Choroid plexus epithelial cell (primary cell): Measurements from ENCODE around the gene GNB1.

Source experiments
- DNase-seq: peaks from one replicate; pipeline ENCODE4 v3.0.0-alpha.2; 2010; ENCODE audit warnings: low read depth
- H3K4me3 ChIP-seq: 2 replicates; pipeline ENCODE4 v1.5.1; 2011; ENCODE audit warnings: low read depth, mild to moderate bottlenecking, control low read depth, low read length, moderate library complexity
- CTCF ChIP-seq: conservative IDR thresholded peaks from 2 replicates; pipeline ENCODE4 v1.5.1; 2011; ENCODE audit warnings: low read depth, mild to moderate bottlenecking, control low read depth, inconsistent platforms, low read length, moderate library complexity

The GNB1 gene

GRCh38 chr1:1836119-1836518 lies 54.8 kb downstream of the GNB1 start:
- DNase-seq, result no peak
- no peak for TF ChIP-seq CTCF
- H3K4me3 ChIP-seq, result no peak overlapping the region

- H3K4me3 ChIP-seq, result no peak overlapping the region
- no peak for TF ChIP-seq CTCF
- DNase-seq, result no peak
Measured at GRCh38 chr1:1835546-1835945, 55.3 kb downstream of the GNB1 start.

GRCh38 chr1:1833916-1834325 lies 57.0 kb downstream of the GNB1 start:
- TF ChIP-seq CTCF, result no peak
- H3K4me3 ChIP-seq, result no peak overlapping the region
- DNase-seq, result peak; percentile 71

GRCh38 chr1:1833456-1833855 lies 57.4 kb downstream of the GNB1 start:
- no peak for TF ChIP-seq CTCF
- H3K4me3 ChIP-seq, result no peak overlapping the region

GRCh38 chr1:1832820-1833219 lies 58.1 kb downstream of the GNB1 start:
- H3K4me3 ChIP-seq, result no peak overlapping the region
- TF ChIP-seq CTCF, result no peak
- DNase-seq, result no peak

More at GRCh38 chr1:1833456-1833855, 57.4 kb downstream of the GNB1 start:
- DNase-seq, result no peak

- H3K4me3 ChIP-seq, result no peak overlapping the region
- TF ChIP-seq CTCF, result no peak
- no peak for DNase-seq
Measured at GRCh38 chr1:1832166-1832565, 58.7 kb downstream of the GNB1 start.

DNA sequence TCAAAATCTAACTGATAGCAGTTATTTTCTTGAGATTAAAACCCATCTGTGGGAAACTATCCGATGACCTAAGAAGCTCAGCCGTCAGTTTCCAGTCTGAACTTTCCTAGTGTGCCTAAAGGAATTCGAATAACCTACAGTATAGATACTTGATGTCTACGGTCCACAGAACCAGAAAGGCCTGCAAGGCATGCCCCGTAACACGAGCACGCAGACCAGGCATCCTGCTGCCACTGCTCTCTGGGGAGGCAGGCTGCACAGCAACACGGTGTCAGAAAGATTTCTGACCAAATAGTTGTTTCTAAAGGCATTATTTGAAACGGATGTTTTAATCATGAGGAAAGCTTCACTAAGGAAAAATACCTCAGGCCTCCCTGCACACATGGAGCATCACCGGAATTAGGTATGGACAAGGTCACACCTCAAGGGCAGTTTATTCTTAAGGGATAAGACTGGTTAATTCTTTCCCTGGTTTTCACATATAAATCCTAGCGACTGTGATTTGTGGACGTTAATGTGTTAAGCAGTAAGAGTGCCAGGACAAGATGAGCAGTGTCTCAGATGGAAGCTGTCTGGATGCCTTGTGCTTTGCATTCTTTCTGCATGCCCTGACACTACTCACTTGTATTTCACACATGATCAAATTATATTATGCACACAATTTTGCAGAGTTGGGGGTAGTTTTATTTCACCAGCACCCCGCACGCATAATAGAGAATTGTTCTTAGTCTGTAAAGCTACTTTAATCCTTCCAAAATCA lies 63.6 kb downstream of the GNB1 start:
- DNase-seq, result no peak
- TF ChIP-seq CTCF, result no peak
- H3K4me3 ChIP-seq, result no peak overlapping the region
